ENCODE data around the gene INTS1. TPM values are rescaled to one million over a fixed set of nuclear protein-coding genes. Genes with fewer than 3 reads are reported as not detected.

The INTS1 gene
- total RNA-seq, 1 donor from 2014 or later = 109 TPM

DNA sequence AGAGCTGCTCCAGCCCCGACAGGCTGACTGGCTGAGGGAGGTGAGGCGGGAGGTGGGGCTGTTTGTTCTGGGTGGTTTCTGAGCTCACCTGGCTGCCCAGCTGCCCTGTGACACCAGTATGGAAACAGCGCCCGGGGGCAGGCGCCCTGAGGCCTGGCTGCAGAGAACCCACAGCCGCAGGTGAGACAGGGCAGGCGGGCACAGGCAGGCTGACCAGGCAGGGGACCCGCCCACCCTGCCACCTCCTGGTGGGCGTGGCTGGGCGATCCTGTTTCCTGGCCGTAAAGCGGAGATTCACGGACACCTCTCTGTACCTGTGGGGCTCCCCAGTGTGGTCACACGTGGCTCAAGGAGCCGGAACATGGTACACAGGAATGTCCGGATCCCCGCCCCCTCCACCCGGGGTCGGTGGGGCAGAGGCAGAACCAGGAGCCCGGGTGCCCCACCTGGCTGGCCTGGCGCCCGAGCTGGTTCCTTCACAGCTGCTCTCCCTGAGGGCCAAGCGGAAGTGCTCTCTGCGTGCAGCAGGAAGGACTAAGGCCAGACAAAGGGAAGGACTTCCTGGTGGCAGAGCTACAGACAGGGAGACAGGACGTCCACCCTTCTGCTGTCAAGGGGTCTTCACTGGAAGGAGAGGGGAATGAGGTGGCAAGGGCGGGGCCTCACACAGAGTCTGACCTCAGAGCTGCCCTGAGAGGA is 48.8 kb downstream of the INTS1 start:
- Mint-ChIP-seq H3K4me1 (ENCODE audit: unreplicated experiment) (peaks cover 27% of the 10 kb centered on the region), H3K9me3 (ENCODE audit: unreplicated experiment) (no peaks in the 10 kb centered on the region), H3K27me3 (ENCODE audit: unreplicated experiment) (peaks cover 10% of the 10 kb centered on the region), H3K27ac (ENCODE audit: unreplicated experiment) (no peak overlapping the region), H3K4me3 (ENCODE audit: unreplicated experiment) (peak overlapping the region; percentile 67), H3K36me3 (ENCODE audit: low read depth, unreplicated experiment) (no peaks in the 10 kb centered on the region)
- TF ChIP-seq, protein P1, sequence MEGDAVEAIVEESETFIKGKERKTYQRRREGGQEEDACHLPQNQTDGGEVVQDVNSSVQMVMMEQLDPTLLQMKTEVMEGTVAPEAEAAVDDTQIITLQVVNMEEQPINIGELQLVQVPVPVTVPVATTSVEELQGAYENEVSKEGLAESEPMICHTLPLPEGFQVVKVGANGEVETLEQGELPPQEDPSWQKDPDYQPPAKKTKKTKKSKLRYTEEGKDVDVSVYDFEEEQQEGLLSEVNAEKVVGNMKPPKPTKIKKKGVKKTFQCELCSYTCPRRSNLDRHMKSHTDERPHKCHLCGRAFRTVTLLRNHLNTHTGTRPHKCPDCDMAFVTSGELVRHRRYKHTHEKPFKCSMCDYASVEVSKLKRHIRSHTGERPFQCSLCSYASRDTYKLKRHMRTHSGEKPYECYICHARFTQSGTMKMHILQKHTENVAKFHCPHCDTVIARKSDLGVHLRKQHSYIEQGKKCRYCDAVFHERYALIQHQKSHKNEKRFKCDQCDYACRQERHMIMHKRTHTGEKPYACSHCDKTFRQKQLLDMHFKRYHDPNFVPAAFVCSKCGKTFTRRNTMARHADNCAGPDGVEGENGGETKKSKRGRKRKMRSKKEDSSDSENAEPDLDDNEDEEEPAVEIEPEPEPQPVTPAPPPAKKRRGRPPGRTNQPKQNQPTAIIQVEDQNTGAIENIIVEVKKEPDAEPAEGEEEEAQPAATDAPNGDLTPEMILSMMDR (IDR thresholded peaks at IDR 0.05; ENCODE audit: unreplicated experiment) = no peak
- DNase-seq (ENCODE audit: low spot score) = peak; percentile 37

DNA sequence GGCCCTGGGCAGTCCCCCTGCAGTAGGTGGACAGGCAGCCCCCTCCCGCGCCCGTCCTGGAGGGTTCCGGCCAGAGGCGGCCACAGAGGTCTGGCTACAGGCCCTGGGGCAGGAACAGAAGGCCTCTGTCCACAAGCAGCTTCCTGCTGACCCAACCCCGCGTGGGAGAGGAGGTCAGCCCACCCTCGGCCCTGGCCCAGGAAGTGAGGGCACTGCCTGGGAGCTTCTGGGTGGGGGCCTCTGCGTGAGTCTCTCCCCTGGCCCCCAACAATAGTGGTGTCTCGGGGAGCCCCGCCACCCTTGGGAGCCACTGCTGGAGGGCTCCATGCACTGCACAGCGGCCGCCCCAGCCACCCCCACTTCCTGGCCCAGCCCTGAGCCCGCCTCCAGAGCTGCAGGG is 49.6 kb downstream of the INTS1 start:
- peak; percentile 30 for DNase-seq (ENCODE audit: low spot score)
- Mint-ChIP-seq H3K36me3 (ENCODE audit: low read depth, unreplicated experiment) (no peaks in the 10 kb centered on the region), H3K27ac (ENCODE audit: unreplicated experiment) (no peak overlapping the region), H3K9me3 (ENCODE audit: unreplicated experiment) (no peaks in the 10 kb centered on the region), H3K4me1 (ENCODE audit: unreplicated experiment) (peaks cover 27% of the 10 kb centered on the region), H3K27me3 (ENCODE audit: unreplicated experiment) (peaks cover 10% of the 10 kb centered on the region), H3K4me3 (ENCODE audit: unreplicated experiment) (no peak overlapping the region)
- TF ChIP-seq, protein P1 (IDR thresholded peaks at IDR 0.05; ENCODE audit: unreplicated experiment) = no peak

DNA sequence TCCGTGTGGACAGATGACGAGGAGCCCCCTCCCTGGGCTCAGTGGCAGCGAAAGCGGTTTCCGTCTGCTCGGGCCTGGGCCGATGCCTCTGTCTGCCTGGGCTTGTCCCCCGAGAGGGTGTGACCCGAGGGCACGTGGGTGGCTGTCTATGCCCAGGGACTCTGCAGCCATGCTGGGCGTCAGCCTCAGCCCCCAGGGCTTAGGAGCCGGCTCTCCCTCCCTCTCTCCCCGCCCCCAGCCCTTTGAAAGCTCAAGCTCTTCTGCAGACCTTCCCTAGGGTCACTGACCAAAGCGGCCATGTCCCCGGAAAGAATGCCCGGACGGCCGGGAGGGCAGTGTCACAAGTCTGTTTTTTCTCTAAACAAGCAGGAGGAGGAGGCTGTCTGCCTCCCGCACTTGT is 52.0 kb downstream of the INTS1 start:
- Mint-ChIP-seq H3K27me3 (ENCODE audit: unreplicated experiment) (peaks cover 8% of the 10 kb centered on the region), H3K9me3 (ENCODE audit: unreplicated experiment) (no peaks in the 10 kb centered on the region), H3K27ac (ENCODE audit: unreplicated experiment) (no peak overlapping the region), H3K36me3 (ENCODE audit: low read depth, unreplicated experiment) (no peaks in the 10 kb centered on the region), H3K4me3 (ENCODE audit: unreplicated experiment) (no peak overlapping the region), H3K4me1 (ENCODE audit: unreplicated experiment) (peaks cover 17% of the 10 kb centered on the region)
- no peak for DNase-seq (ENCODE audit: low spot score)
- TF ChIP-seq, protein P1 (IDR thresholded peaks at IDR 0.05; ENCODE audit: unreplicated experiment) = no peak

DNA sequence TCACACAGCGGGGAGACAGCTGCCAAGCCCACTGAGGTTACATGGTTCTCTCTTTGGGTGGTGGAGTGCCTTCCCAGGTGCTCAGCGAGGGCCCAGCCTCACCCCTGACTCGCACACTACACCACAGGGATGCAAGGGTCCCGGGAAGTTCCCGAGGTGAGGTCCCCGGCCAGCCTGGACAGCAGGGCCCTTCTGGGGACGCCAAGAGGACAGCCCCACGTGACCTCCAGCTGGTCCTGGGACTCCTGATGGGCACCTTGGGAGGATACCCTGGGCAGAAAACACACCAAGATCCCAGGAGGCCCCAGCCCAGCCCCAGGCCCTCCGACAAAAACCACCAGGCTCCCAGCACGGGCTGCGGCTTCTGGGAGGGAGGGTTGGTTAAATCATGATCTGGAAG is 53.2 kb downstream of the INTS1 start:
- Mint-ChIP-seq H3K27ac (ENCODE audit: unreplicated experiment) (no peak overlapping the region), H3K4me3 (ENCODE audit: unreplicated experiment) (no peak overlapping the region), H3K9me3 (ENCODE audit: unreplicated experiment) (no peaks in the 10 kb centered on the region), H3K36me3 (ENCODE audit: low read depth, unreplicated experiment) (no peaks in the 10 kb centered on the region), H3K4me1 (ENCODE audit: unreplicated experiment) (peaks cover 8% of the 10 kb centered on the region), H3K27me3 (ENCODE audit: unreplicated experiment) (peaks cover 6% of the 10 kb centered on the region)
- TF ChIP-seq, protein P1 (IDR thresholded peaks at IDR 0.05; ENCODE audit: unreplicated experiment) = no peak
- no peak for DNase-seq (ENCODE audit: low spot score)

DNA sequence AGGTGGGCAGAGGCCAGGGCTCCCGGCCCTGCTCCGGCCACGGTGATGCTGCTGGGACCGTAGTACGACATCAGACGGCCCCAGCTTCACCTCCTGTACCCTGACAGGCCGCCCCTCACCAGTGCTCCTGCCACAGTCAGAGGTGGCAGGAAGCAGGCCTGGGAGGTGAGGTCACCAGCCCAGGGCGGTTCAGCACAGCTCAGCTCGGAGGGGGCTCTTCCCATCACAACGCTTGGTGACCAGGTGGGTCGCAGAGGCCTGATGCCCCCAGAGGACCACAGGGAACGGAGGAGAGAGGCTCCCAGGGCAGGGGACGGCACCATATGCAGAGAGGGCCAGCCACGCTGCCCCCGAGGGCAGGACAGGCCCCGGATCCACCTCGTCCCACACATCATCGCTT is 53.8 kb downstream of the INTS1 start:
- Mint-ChIP-seq H3K27ac (ENCODE audit: unreplicated experiment) (no peak overlapping the region), H3K4me3 (ENCODE audit: unreplicated experiment) (no peak overlapping the region), H3K9me3 (ENCODE audit: unreplicated experiment) (no peaks in the 10 kb centered on the region), H3K4me1 (ENCODE audit: unreplicated experiment) (peaks cover 4% of the 10 kb centered on the region), H3K36me3 (ENCODE audit: low read depth, unreplicated experiment) (no peaks in the 10 kb centered on the region), H3K27me3 (ENCODE audit: unreplicated experiment) (peaks cover 5% of the 10 kb centered on the region)
- DNase-seq (ENCODE audit: low spot score) = no peak
- TF ChIP-seq, protein P1 (IDR thresholded peaks at IDR 0.05; ENCODE audit: unreplicated experiment) = no peak

Data from endothelial cell (in vitro differentiated cells).